ENCODE measurements around the gene SUDS3. TPM values are rescaled to one million over a fixed set of nuclear protein-coding genes. Genes with fewer than 3 reads are reported as not detected.

SUDS3 gene
- total RNA-seq, 1 experiment from 2014 or later, result 50.5 TPM

DNA sequence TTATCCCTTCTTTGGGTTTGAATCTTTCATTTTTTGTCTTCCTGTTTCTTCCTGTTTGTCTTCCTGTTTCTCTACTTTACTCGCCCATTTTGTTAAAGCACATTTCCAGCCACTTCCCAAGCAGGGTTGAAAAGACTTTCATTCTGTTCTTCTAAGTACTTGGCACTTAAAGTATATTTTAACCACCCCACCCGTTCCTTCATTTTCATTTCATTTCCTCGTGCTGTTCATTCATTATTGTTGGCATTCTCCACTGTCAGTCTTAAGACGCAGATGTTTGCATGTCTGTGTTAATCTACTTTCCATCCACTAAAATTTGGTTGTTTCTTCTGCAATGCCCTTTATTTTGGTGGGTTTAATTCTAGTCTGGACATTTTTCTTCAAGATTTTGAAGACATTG lies 49.0 kb downstream of the SUDS3 start:
- Mint-ChIP-seq H3K27me3 (ENCODE audit: low read depth) (no peaks in the 10 kb centered on the region), H3K4me1 (peaks cover 6 to 11% of the 10 kb centered on the region in 2 experiments), H3K27ac (no peak overlapping the region), H3K4me3 (no peak overlapping the region), H3K36me3 (ENCODE audit: insufficient read depth in 1 of 3, low read depth in 3 of 3) (peaks cover 0 to 9% (median 5%) of the 10 kb centered on the region in 3 experiments; a peak in 4 of 7 replicates), H3K9me3 (no peaks in the 10 kb centered on the region)
- H2BK15ac ChIP-seq (ENCODE audit: low read depth, low read length), result no peak overlapping the region
- DNase-seq, result no peak
- no peaks in the 10 kb centered on the region for H3K23me2 ChIP-seq (ENCODE audit: insufficient read length, low read depth, low read length, poor library complexity, severe bottlenecking)
- H3K79me2 ChIP-seq (ENCODE audit: insufficient read depth, low read length), result no peaks in the 10 kb centered on the region
- no peak overlapping the region for H3K4me2 ChIP-seq (ENCODE audit: insufficient read depth, insufficient read length, low read length)
- H3K27me3 ChIP-seq (ENCODE audit: insufficient read depth, low read length), result no peaks in the 10 kb centered on the region; the same call in 1 of the 2 replicates
- no peak overlapping the region for H3K27ac ChIP-seq (ENCODE audit: insufficient read length, low read depth, low read length)
- no peak overlapping the region for H3K14ac ChIP-seq (ENCODE audit: insufficient read depth, low read length)
- no peak overlapping the region for H3K23ac ChIP-seq (ENCODE audit: insufficient read length, low read depth, low read length)
- no peaks in the 10 kb centered on the region for H3K79me1 ChIP-seq (ENCODE audit: insufficient read depth, low read depth, low read length, poor library complexity, severe bottlenecking)
- H4K8ac ChIP-seq (replicated peaks; ENCODE audit: insufficient read length, low read depth, low read length), result no peak overlapping the region
- H2AK5ac ChIP-seq (ENCODE audit: insufficient read length, low read length), result no peak overlapping the region
- no peak overlapping the region for H2BK5ac ChIP-seq (ENCODE audit: insufficient read length, low read length)
- no peaks in the 10 kb centered on the region for H3K9me3 ChIP-seq (ENCODE audit: control insufficient read depth, low read depth, low read length)
- no peaks in the 10 kb centered on the region for H4K20me1 ChIP-seq (ENCODE audit: control insufficient read depth, insufficient read depth, insufficient read length)
- H3K4me1 ChIP-seq (ENCODE audit: insufficient read depth, low read length), result no peaks in the 10 kb centered on the region; the same call in 1 of the 2 replicates
- H4K91ac ChIP-seq (ENCODE audit: insufficient read length, low read depth, low read length), result no peak overlapping the region
- H3K18ac ChIP-seq (ENCODE audit: insufficient read length, low read depth, low read length), result no peak overlapping the region
- no peak overlapping the region for H2BK12ac ChIP-seq (ENCODE audit: insufficient read length, low read depth, low read length)
- no peak overlapping the region for H4K5ac ChIP-seq (ENCODE audit: insufficient read length, low read depth, low read length)
- H3K56ac ChIP-seq (ENCODE audit: insufficient read length, low read depth, low read length), result no peak overlapping the region
- H2BK120ac ChIP-seq (ENCODE audit: low read depth, low read length, poor library complexity, severe bottlenecking), result no peak overlapping the region
- TF ChIP-seq, protein P1, sequence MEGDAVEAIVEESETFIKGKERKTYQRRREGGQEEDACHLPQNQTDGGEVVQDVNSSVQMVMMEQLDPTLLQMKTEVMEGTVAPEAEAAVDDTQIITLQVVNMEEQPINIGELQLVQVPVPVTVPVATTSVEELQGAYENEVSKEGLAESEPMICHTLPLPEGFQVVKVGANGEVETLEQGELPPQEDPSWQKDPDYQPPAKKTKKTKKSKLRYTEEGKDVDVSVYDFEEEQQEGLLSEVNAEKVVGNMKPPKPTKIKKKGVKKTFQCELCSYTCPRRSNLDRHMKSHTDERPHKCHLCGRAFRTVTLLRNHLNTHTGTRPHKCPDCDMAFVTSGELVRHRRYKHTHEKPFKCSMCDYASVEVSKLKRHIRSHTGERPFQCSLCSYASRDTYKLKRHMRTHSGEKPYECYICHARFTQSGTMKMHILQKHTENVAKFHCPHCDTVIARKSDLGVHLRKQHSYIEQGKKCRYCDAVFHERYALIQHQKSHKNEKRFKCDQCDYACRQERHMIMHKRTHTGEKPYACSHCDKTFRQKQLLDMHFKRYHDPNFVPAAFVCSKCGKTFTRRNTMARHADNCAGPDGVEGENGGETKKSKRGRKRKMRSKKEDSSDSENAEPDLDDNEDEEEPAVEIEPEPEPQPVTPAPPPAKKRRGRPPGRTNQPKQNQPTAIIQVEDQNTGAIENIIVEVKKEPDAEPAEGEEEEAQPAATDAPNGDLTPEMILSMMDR (conservative IDR thresholded peaks at IDR 0.05), result no peak
- H3K9ac ChIP-seq (ENCODE audit: extremely low read depth, insufficient read length, low read length), result no peak overlapping the region
- no CpG with 5 or more reads among the region's 4 CpGs for WGBS (ENCODE audit: extremely low coverage, insufficient read length, low lambda C conversion rate)
- H3K4ac ChIP-seq (ENCODE audit: low read depth, low read length), result no peak overlapping the region
- no peak overlapping the region for H3T11ph ChIP-seq (ENCODE audit: low read length)
- no peak overlapping the region for H2AFZ ChIP-seq (ENCODE audit: low read length)
- no peak overlapping the region for H2BK20ac ChIP-seq (ENCODE audit: low read depth, low read length, poor library complexity, severe bottlenecking)
